ENCODE results near the gene LTBR.

DNA sequence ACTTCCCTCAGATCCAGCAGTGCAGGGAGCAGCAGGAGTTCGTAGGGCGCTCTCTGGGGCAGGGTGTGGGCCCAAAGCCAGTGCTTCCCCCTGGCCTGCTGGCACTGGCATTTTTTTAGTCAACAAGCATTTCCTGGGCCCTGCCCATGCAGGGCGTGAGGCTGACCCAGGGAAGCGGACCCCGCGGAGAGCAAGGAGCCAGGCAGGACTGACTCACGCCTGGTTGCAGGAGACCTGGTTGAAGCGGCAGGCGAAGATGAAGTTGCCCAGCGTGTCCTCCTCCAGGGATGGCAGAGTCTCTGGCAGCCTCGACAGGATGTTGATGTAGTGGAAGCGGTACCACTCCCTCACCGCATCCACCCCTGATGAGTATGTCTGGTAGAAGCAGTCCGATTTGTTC is 22.1 kb upstream of the LTBR start:
- TF ChIP-seq CTCF (IDR thresholded peaks at IDR 0.05) (no peak), EZH2 (IDR thresholded peaks at IDR 0.05; ENCODE audit: borderline replicate concordance, insufficient read depth, low read depth, low read length, poor library complexity, severe bottlenecking) (no peak)
